PC-9 (cell line): ENCODE data around the gene LLPH. TPM values are rescaled to one million over a fixed set of nuclear protein-coding genes. Genes with fewer than 3 reads are reported as not detected.

Experiments
- BruUV-seq: library from RNA; stranded (reverse); fragments of 400-500 nt; replicated peaks from 2 replicates; lab custom pipeline; 2021; lab: Mats Ljungman, UMichigan
- CTCF ChIA-PET: fragments of 300-600 bp; sonication (Branson Sonifier 250); formaldehyde crosslinking; loops from one replicate; lab custom pipeline; 2022; ENCODE audit warnings: antibody characterized with exemption; lab: Charles Lee
- POLR2A ChIA-PET: fragments of 300-600 bp; sonication (Branson Sonifier 250); formaldehyde crosslinking; loops from one replicate; lab custom pipeline; 2022; ENCODE audit warnings: antibody characterized with exemption; ENCODE audit not compliant: unreplicated experiment; lab: Charles Lee
- DNase-seq, 2 experiments: peaks; one replicate each; pipeline versions ENCODE4 v3.0.0 to v3.0.0-alpha.2; 2015 to 2022; ENCODE audit warnings: mixed read lengths in 1 of 2
- H2AFZ ChIP-seq: fragments of 200-600 bp; sonication (generic); 2 replicates; pipeline ENCODE4 v1.8.1; 2017; ENCODE audit warnings: antibody characterized with exemption
- H3F3A ChIP-seq: fragments of 200-600 bp; sonication (generic); 2 replicates; pipeline ENCODE4 v1.8.1; 2017; ENCODE audit warnings: antibody characterized with exemption, mild to moderate bottlenecking, low read depth; ENCODE audit not compliant: insufficient read depth
- H3K27ac ChIP-seq: fragments of 200-600 bp; sonication (generic); 2 replicates; pipeline ENCODE4 v1.6.1; 2016; ENCODE audit warnings: mixed run types
- H3K27me3 ChIP-seq: fragments of 200-600 bp; sonication (generic); 2 replicates; pipeline ENCODE4 v1.6.1; 2016; ENCODE audit warnings: low read depth, mixed run types; ENCODE audit not compliant: insufficient read depth
- H3K36me3 ChIP-seq: fragments of 200-600 bp; sonication (generic); 2 replicates; pipeline ENCODE4 v1.6.1; 2016; ENCODE audit warnings: low read depth, mixed run types
- H3K4me1 ChIP-seq: fragments of 200-600 bp; sonication (generic); replicated peaks from 2 replicates; pipeline ENCODE4 v1.6.1; 2016; ENCODE audit warnings: mixed run types; ENCODE audit not compliant: insufficient read depth
- H3K4me2 ChIP-seq: fragments of 200-600 bp; sonication (generic); 2 replicates; pipeline ENCODE4 v1.6.1; 2017; ENCODE audit warnings: mixed run types
- H3K4me3 ChIP-seq: fragments of 200-600 bp; sonication (generic); 2 replicates; pipeline ENCODE4 v1.6.1; 2016; ENCODE audit warnings: mixed run types
- H3K79me2 ChIP-seq: fragments of 200-600 bp; sonication (generic); 2 replicates; pipeline ENCODE4 v1.6.1; 2017; ENCODE audit warnings: low read depth, mixed run types
- H3K9me2 ChIP-seq: fragments of 200-600 bp; sonication (generic); 2 replicates; pipeline ENCODE4 v1.8.1; 2017; ENCODE audit warnings: mild to moderate bottlenecking; ENCODE audit not compliant: insufficient read depth
- H3K9me3 ChIP-seq: fragments of 200-600 bp; sonication (generic); 2 replicates; pipeline ENCODE4 v1.8.1; 2016; ENCODE audit warnings: low read depth; ENCODE audit not compliant: insufficient read depth
- H4K20me1 ChIP-seq: fragments of 200-600 bp; sonication (generic); 2 replicates; pipeline ENCODE4 v1.8.1; 2017; ENCODE audit not compliant: insufficient read depth
- CTCF ChIP-seq: fragments of 200-600 bp; sonication (generic); conservative IDR thresholded peaks from 2 replicates; pipeline ENCODE4 v1.6.1; 2017; ENCODE audit warnings: mixed run types, antibody characterized with exemption, mild to moderate bottlenecking, moderate library complexity
- EZH2 ChIP-seq: fragments of 200-600 bp; sonication (generic); IDR thresholded peaks from 2 replicates; pipeline ENCODE4 v1.8.0; 2017; ENCODE audit warnings: antibody characterized with exemption, low read depth
- intact Hi-C: fragments of 100-400 bp; cut with micrococcal nuclease; formaldehyde crosslinking; loops from one replicate; pipeline ENCODE4 v1.10.0; 2022; ENCODE audit not compliant: unreplicated experiment
- total RNA-seq: library from RNA; stranded (reverse); gene quantifications from 2 replicates; pipeline ENCODE4 v1.2.3, GENCODE V29; 2021

The LLPH gene
- total RNA-seq, 1 experiment from 2014 or later = 25.0 TPM

DNA sequence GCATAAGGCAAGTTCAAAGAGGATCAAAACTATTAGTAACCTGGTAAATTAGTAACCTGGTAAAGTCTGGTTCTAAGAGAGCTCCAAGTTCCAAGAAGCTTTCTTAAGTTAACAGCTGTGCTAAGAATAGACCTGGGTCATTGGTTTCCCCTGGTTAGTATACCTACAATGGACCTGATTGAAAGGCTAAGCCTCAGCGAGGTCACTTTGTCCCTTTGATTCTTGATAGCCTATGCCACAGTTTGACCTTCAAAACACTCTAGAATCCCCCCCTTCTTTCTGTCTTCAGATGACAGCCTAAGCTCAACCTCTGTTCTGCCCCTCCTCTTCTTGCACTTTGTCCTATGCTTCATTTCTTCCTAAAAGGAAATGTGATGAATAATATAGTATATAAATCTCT is 53.0 kb downstream of the LLPH start:
- CTCF ChIA-PET = no interaction called here
- Histone ChIP-seq H2AFZ (no peak overlapping the region), H3F3A (no peaks in the 10 kb centered on the region), H3K4me3 (no peak overlapping the region), H3K9me2 (no peaks in the 10 kb centered on the region), H3K4me1 (no peaks in the 10 kb centered on the region), H3K4me2 (no peak overlapping the region), H3K79me2 (no peaks in the 10 kb centered on the region), H4K20me1 (no peaks in the 10 kb centered on the region), H3K27me3 (no peaks in the 10 kb centered on the region), H3K9me3 (no peaks in the 10 kb centered on the region), H3K36me3 (no peaks in the 10 kb centered on the region), H3K27ac (no peak overlapping the region)
- no peak for TF ChIP-seq EZH2
- intact Hi-C loops = no loop called here
- BruUV-seq = no TSS peak
- POLR2A ChIA-PET = no interaction called here
- no peak for DNase-seq

DNA sequence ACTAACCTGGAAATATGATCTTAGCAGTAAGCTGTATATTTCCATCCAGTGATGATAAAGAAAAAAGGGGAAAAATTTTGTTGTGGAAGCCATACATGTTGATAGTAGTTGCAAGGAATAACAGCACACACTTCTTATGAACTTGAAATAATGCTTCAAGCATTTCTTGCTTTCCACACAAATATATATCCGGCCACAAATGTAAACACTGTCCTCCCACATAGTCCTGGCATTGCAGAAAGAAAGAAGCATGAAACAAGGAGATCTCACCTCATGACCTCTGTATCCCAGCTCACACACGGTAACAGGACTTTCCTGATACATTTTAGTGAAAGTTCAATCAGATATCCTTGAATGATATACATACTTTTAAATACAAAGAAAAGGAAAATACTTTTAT is 56.0 kb downstream of the LLPH start:
- CTCF ChIA-PET = no interaction called here

GRCh38 chr12:66072566-66072965 is 58.0 kb downstream of the LLPH start:
- intact Hi-C loops = no loop called here
- Histone ChIP-seq H3K4me2 (no peak overlapping the region), H3K27me3 (no peaks in the 10 kb centered on the region), H3K27ac (no peak overlapping the region), H3K79me2 (no peaks in the 10 kb centered on the region), H3K36me3 (no peaks in the 10 kb centered on the region), H3K9me2 (no peaks in the 10 kb centered on the region), H3K9me3 (no peaks in the 10 kb centered on the region), H2AFZ (no peak overlapping the region), H3K4me3 (no peak overlapping the region), H3F3A (no peaks in the 10 kb centered on the region), H4K20me1 (no peaks in the 10 kb centered on the region), H3K4me1 (no peaks in the 10 kb centered on the region)
- ChIA-PET CTCF (no interaction called here), POLR2A (interaction anchor here (0.6 kb wide), 1 partner anchor 510 kb away, joined by 6 read pairs; no protein-coding TSS in a partner anchor)
- BruUV-seq = no TSS peak
- DNase-seq = no peak
- no peak for TF ChIP-seq CTCF
- TF ChIP-seq EZH2 = no peak

More for the DNA sequence above, 56.0 kb downstream of the LLPH start:
- no TSS peak for BruUV-seq
- no peaks in the 10 kb centered on the region for H3K9me2 ChIP-seq
- H4K20me1 ChIP-seq = no peaks in the 10 kb centered on the region
- H2AFZ ChIP-seq = no peak overlapping the region
- TF ChIP-seq CTCF (no peak), EZH2 (no peak)
- H3K36me3 ChIP-seq = no peaks in the 10 kb centered on the region
- no peaks in the 10 kb centered on the region for H3K79me2 ChIP-seq
- no peaks in the 10 kb centered on the region for H3F3A ChIP-seq
- no peak overlapping the region for H3K27ac ChIP-seq
- no peaks in the 10 kb centered on the region for H3K9me3 ChIP-seq
- DNase-seq = no peak
- no peak overlapping the region for H3K4me2 ChIP-seq
- intact Hi-C loops = no loop called here
- POLR2A ChIA-PET = no interaction called here
- H3K4me3 ChIP-seq = no peak overlapping the region
- no peaks in the 10 kb centered on the region for H3K27me3 ChIP-seq
- no peaks in the 10 kb centered on the region for H3K4me1 ChIP-seq

GRCh38 chr12:66072135-66072534 is 58.4 kb downstream of the LLPH start:
- ChIA-PET POLR2A (no interaction called here), CTCF (no interaction called here)
- no peak for TF ChIP-seq EZH2
- TF ChIP-seq CTCF = no peak
- H3K4me3 ChIP-seq = no peak overlapping the region
- H3F3A ChIP-seq = no peaks in the 10 kb centered on the region
- intact Hi-C loops = no loop called here
- no peak overlapping the region for H2AFZ ChIP-seq
- H3K27ac ChIP-seq = no peak overlapping the region
- H3K79me2 ChIP-seq = no peaks in the 10 kb centered on the region
- no peak overlapping the region for H3K4me2 ChIP-seq
- H3K4me1 ChIP-seq = no peaks in the 10 kb centered on the region
- no TSS peak for BruUV-seq
- no peaks in the 10 kb centered on the region for H4K20me1 ChIP-seq
- no peaks in the 10 kb centered on the region for H3K9me3 ChIP-seq
- no peaks in the 10 kb centered on the region for H3K36me3 ChIP-seq
- no peaks in the 10 kb centered on the region for H3K9me2 ChIP-seq
- DNase-seq = no peak
- H3K27me3 ChIP-seq = no peaks in the 10 kb centered on the region
